ENCODE data around the gene AP1S3.

AP1S3 gene

GRCh38 chr2:223759569-223760430, 77.6 kb downstream of the AP1S3 start:
- no peak for DNase-seq (ENCODE audit: low read depth)

GRCh38 chr2:223758131-223758840, 79.1 kb downstream of the AP1S3 start:
- DNase-seq (ENCODE audit: low read depth), result no peak

- no peak for DNase-seq (ENCODE audit: low read depth)
Observed at GRCh38 chr2:223753940-223754339, 83.4 kb downstream of the AP1S3 start.

- DNase-seq (ENCODE audit: low read depth), result no peak
Observed at GRCh38 chr2:223751012-223751411, 86.4 kb downstream of the AP1S3 start.

GRCh38 chr2:223747392-223748042, 89.9 kb downstream of the AP1S3 start:
- DNase-seq (ENCODE audit: low read depth), result no peak

GRCh38 chr2:223746611-223747010, 90.8 kb downstream of the AP1S3 start:
- no peak for DNase-seq (ENCODE audit: low read depth)

- no peak for DNase-seq (ENCODE audit: low read depth)
Observed at GRCh38 chr2:223744580-223744979, 92.8 kb downstream of the AP1S3 start.

GRCh38 chr2:223740679-223741078, 96.7 kb downstream of the AP1S3 start:
- DNase-seq (ENCODE audit: low read depth), result no peak

GRCh38 chr2:223737207-223737606, 100.2 kb downstream of the AP1S3 start:
- DNase-seq (ENCODE audit: low read depth), result no peak

- DNase-seq (ENCODE audit: low read depth), result no peak
Observed at GRCh38 chr2:223736488-223736887, 100.9 kb downstream of the AP1S3 start.

- no peak for DNase-seq (ENCODE audit: low read depth)
Observed at GRCh38 chr2:223735659-223736244, 101.6 kb downstream of the AP1S3 start.

GRCh38 chr2:223735035-223735640, 102.2 kb downstream of the AP1S3 start:
- no peak for DNase-seq (ENCODE audit: low read depth)

GRCh38 chr2:223734346-223734745, 103.0 kb downstream of the AP1S3 start:
- DNase-seq (ENCODE audit: low read depth), result no peak

GRCh38 chr2:223732346-223732745, 105.0 kb downstream of the AP1S3 start:
- no peak for DNase-seq (ENCODE audit: low read depth)

GRCh38 chr2:223731503-223731902, 105.9 kb downstream of the AP1S3 start:
- DNase-seq (ENCODE audit: low read depth), result no peak

GRCh38 chr2:223729781-223730180, 107.6 kb downstream of the AP1S3 start:
- no peak for DNase-seq (ENCODE audit: low read depth)

- DNase-seq (ENCODE audit: low read depth), result no peak
Observed at GRCh38 chr2:223727562-223727961, 109.8 kb downstream of the AP1S3 start.

GRCh38 chr2:223725986-223726970, 111.1 kb downstream of the AP1S3 start:
- no peak for DNase-seq (ENCODE audit: low read depth)

- DNase-seq (ENCODE audit: low read depth), result no peak
Observed at GRCh38 chr2:223725494-223725893, 111.9 kb downstream of the AP1S3 start.

GRCh38 chr2:223724861-223725260, 112.5 kb downstream of the AP1S3 start:
- no peak for DNase-seq (ENCODE audit: low read depth)

- no peak for DNase-seq (ENCODE audit: low read depth)
Observed at GRCh38 chr2:223723954-223724411, 113.4 kb downstream of the AP1S3 start.
